Measurements from ENCODE around the gene ERBB3. TPM values are rescaled to one million over a fixed set of nuclear protein-coding genes. Genes with fewer than 3 reads are reported as not detected.
A peak's percentile ranks its signal among the peaks of the same experiment; 100 is the strongest.
"Not testable (repeated sequence)": the region's sequence is repeated elsewhere in the genome, so short reads cannot be mapped to it uniquely, and the experiment has no call there.

Gene ERBB3
- total RNA-seq, 1 donor from 2014 or later = 144 TPM

DNA sequence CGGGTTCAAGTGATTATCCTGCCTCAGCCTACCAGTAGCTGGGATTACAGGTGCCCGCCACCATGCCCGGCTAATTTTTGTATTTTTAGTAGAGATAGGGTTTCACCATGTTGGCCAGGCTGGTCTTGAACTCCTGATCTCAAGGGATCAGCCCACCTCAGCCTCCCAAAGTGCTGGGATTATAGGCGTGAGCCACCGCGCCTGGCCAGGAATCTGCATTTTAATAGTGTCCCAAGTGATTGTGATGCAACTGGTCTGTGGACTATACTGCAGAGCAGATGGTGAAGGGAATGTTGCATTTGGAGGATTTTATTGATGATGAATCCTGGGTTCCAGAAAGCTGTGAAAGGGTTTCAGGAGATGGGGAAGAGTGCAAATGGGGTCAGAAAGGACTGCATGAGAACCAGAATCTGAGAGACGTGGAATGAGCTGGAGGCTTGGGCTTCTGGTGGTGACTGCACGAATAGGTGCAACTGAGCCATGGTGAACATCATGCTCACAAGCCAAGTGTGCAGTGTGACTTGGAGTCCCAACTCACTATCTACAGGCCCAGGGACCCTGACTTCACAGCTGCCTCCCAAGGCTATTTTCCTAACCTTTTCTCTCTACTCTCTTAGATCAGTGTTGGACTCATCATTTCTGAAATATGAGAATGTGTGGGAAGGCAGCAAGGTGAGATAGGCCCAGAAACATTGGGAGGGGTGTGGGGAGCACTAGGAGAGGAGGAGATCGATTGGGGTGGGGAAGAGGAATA lies 33.8 kb upstream of the ERBB3 start:
- Mint-ChIP-seq H3K36me3 (ENCODE audit: low read depth) (peaks cover 12% of the 10 kb centered on the region), H3K27ac (ENCODE audit: unreplicated experiment) (peak overlapping the region; percentile 86), H3K4me3 (peak overlapping the region; percentile 36), H3K27me3 (ENCODE audit: low read depth) (no peaks in the 10 kb centered on the region), H3K4me1 (peaks cover 23% of the 10 kb centered on the region), H3K9me3 (no peaks in the 10 kb centered on the region)
- DNase-seq (ENCODE audit: low read depth, low spot score) = no peak
- TF ChIP-seq, protein P1, sequence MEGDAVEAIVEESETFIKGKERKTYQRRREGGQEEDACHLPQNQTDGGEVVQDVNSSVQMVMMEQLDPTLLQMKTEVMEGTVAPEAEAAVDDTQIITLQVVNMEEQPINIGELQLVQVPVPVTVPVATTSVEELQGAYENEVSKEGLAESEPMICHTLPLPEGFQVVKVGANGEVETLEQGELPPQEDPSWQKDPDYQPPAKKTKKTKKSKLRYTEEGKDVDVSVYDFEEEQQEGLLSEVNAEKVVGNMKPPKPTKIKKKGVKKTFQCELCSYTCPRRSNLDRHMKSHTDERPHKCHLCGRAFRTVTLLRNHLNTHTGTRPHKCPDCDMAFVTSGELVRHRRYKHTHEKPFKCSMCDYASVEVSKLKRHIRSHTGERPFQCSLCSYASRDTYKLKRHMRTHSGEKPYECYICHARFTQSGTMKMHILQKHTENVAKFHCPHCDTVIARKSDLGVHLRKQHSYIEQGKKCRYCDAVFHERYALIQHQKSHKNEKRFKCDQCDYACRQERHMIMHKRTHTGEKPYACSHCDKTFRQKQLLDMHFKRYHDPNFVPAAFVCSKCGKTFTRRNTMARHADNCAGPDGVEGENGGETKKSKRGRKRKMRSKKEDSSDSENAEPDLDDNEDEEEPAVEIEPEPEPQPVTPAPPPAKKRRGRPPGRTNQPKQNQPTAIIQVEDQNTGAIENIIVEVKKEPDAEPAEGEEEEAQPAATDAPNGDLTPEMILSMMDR (conservative IDR thresholded peaks at IDR 0.05) = no peak

DNA sequence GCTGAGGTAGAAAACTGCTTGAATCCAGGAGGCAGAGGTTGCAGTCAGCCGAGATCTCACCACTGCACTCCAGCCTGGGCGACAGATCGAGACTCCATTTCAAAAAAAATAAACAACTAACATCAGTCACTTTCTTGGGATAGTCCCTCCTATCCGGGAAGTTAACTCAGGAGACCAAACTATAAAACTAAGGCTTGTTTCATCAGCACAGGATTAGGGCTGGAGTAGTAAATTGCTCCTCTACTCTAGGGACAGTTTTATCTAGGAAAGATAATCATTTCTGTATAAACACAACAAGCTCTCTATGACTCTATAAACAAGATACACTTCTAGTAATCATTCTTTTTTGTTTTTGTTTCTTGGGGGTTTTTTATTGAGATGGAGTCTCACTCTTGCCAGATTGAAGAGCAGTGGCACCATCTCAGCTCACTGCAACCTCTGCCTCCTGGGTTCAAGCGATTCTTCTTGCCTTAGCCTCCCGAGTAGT lies 26.5 kb upstream of the ERBB3 start:
- no peaks in the 10 kb centered on the region for H3K36me3 Mint-ChIP-seq (ENCODE audit: low read depth)
- no peak for DNase-seq (ENCODE audit: low read depth, low spot score)
- no peaks in the 10 kb centered on the region for H3K9me3 Mint-ChIP-seq
- no peaks in the 10 kb centered on the region for H3K27me3 Mint-ChIP-seq (ENCODE audit: low read depth)
- H3K4me1 Mint-ChIP-seq = no peaks in the 10 kb centered on the region
- no peak overlapping the region for H3K27ac Mint-ChIP-seq (ENCODE audit: unreplicated experiment)
- H3K4me3 Mint-ChIP-seq = no peak overlapping the region
- TF ChIP-seq, protein P1 (conservative IDR thresholded peaks at IDR 0.05) = no peak

DNA sequence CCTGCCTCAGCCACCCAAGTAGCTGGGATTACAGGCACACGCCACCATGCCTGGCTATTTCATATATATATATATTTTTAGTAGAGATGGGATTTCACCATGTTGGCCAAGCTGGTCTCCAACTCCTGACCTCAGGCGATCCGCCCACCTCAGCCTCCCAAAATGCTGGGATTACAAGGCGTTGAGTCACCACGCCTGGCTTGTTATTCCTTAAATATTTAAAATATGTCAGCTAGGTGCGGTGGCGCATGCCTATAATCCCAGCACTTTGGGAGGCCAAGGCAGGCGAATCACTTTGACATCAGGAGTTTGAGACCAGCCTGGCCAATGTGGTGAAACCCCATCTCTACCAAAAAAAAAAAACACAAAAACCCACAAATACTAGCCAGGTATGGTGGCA lies 20.0 kb upstream of the ERBB3 start:
- DNase-seq (ENCODE audit: low read depth, low spot score); H3K36me3 Mint-ChIP-seq (ENCODE audit: low read depth); H3K9me3 Mint-ChIP-seq; H3K4me3 Mint-ChIP-seq; H3K27ac Mint-ChIP-seq (ENCODE audit: unreplicated experiment); H3K27me3 Mint-ChIP-seq (ENCODE audit: low read depth); H3K4me1 Mint-ChIP-seq: not testable (repeated sequence)

DNA sequence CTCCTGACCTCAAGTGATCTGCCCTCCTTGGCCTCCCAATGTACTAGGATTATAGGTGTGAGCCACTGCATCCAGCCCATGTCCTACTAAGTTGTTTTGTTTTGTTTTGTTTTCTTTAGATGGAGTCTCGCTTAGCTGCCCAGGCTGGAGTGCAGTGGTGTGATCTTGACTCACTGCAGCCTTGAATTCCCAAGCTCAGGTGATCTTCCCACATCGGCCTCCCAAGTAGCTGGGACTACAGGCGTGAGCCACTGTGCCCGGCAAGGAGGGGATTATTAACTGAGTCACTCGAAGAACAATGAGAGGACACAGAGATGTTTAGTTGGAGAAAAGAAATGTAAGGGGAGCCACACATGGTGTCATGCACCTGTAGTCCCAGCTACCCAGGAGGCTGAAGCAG lies 18.0 kb upstream of the ERBB3 start:
- H3K4me3 Mint-ChIP-seq = no peak overlapping the region
- H3K4me1 Mint-ChIP-seq = no peaks in the 10 kb centered on the region

DNA sequence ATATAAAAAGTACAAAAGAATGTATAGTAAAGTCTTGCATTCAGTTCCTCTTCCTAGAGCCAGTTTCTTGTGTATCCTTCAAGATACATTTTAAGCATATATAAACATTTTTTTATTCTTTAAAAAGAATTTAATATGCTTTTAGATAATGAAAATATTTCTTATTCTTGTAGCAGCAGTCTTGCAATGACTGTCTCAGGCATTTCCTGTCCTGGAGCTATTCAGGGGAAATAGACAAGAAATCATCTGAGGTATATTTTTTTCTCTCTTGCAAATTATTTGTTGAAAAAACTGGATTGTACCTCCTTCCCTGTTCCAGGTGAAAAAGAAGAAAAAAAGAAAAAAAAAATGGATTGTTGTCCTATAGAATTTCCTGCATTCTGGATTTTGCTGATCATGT lies 17.0 kb upstream of the ERBB3 start:
- Mint-ChIP-seq H3K4me3 (no peak overlapping the region), H3K27ac (ENCODE audit: unreplicated experiment) (no peak overlapping the region), H3K9me3 (no peaks in the 10 kb centered on the region), H3K27me3 (ENCODE audit: low read depth) (no peaks in the 10 kb centered on the region), H3K36me3 (ENCODE audit: low read depth) (no peaks in the 10 kb centered on the region), H3K4me1 (no peaks in the 10 kb centered on the region)
- DNase-seq (ENCODE audit: low read depth, low spot score) = no peak
- TF ChIP-seq, protein P1 (conservative IDR thresholded peaks at IDR 0.05) = no peak

More for the DNA sequence above, 18.0 kb upstream of the ERBB3 start:
- TF ChIP-seq, protein P1 (conservative IDR thresholded peaks at IDR 0.05) = no peak
- no peaks in the 10 kb centered on the region for H3K36me3 Mint-ChIP-seq (ENCODE audit: low read depth)
- no peaks in the 10 kb centered on the region for H3K9me3 Mint-ChIP-seq
- no peak overlapping the region for H3K27ac Mint-ChIP-seq (ENCODE audit: unreplicated experiment)
- no peaks in the 10 kb centered on the region for H3K27me3 Mint-ChIP-seq (ENCODE audit: low read depth)
- DNase-seq (ENCODE audit: low read depth, low spot score) = no peak

DNA sequence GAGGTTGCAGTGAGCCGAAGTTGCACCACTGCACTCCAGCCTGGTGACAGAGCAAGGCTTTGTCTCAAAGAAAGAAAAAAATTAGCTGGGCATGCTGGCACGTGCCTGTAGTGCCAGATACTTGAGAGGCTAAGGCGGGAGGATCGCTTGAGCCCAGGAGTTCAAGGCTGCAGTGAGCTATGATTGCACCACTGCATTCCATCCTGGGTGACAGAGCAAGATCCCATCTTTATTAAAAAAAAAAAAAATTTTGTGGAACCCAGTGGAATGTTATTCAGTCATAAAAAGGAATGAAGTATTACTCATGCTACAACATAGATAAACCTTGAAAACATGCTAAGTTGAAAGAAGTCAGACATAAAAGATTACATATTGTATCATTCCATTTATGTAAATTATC lies 8.3 kb upstream of the ERBB3 start:
- H3K27ac Mint-ChIP-seq (ENCODE audit: unreplicated experiment) = no peak overlapping the region
- TF ChIP-seq, protein P1 (conservative IDR thresholded peaks at IDR 0.05) = no peak
- H3K9me3 Mint-ChIP-seq = no peaks in the 10 kb centered on the region
- H3K4me1 Mint-ChIP-seq = no peaks in the 10 kb centered on the region
- H3K36me3 Mint-ChIP-seq (ENCODE audit: low read depth) = no peaks in the 10 kb centered on the region
- no peak for DNase-seq (ENCODE audit: low read depth, low spot score)
- H3K27me3 Mint-ChIP-seq (ENCODE audit: low read depth) = no peaks in the 10 kb centered on the region
- H3K4me3 Mint-ChIP-seq = no peak overlapping the region
